HG02938 (cell line): ENCODE results near the gene DDX24.

Experiments used
- ATAC-seq: cut with Tn5 transposase; IDR thresholded peaks from one replicate; pipeline ENCODE4 v1.9.1; 2021; ENCODE audit warnings: mild to moderate bottlenecking, moderate library complexity; ENCODE audit not compliant: unreplicated experiment

The DDX24 gene

GRCh38 chr14:94114589-94115057 lies 33.6 kb upstream of the DDX24 start:
- no peak for ATAC-seq

GRCh38 chr14:94113908-94114588 lies 33.0 kb upstream of the DDX24 start:
- ATAC-seq = no peak

GRCh38 chr14:94113490-94113889 lies 32.5 kb upstream of the DDX24 start:
- no peak for ATAC-seq

GRCh38 chr14:94113073-94113472 lies 32.1 kb upstream of the DDX24 start:
- no peak for ATAC-seq

GRCh38 chr14:94112513-94113063 lies 31.6 kb upstream of the DDX24 start:
- no peak for ATAC-seq

- no peak for ATAC-seq
These were observed 30.5 kb upstream of the DDX24 start for GRCh38 chr14:94111276-94112095.

GRCh38 chr14:94110552-94111181 lies 29.7 kb upstream of the DDX24 start, which contains the start of gene IFI27:
Gene IFI27, plus strand, starts transcription at chr14:94110736.
- no peak for ATAC-seq

- no peak for ATAC-seq
These were observed 28.9 kb upstream of the DDX24 start for GRCh38 chr14:94109915-94110250.

- no peak for ATAC-seq
These were observed 23.7 kb upstream of the DDX24 start for GRCh38 chr14:94104731-94105130.

GRCh38 chr14:94103554-94104150 lies 22.6 kb upstream of the DDX24 start:
- no peak for ATAC-seq

- no peak for ATAC-seq
These were observed 21.9 kb upstream of the DDX24 start for GRCh38 chr14:94102768-94103482.

- no peak for ATAC-seq
These were observed 20.7 kb upstream of the DDX24 start for GRCh38 chr14:94101748-94102147.

- no peak for ATAC-seq
These were observed 19.8 kb upstream of the DDX24 start for GRCh38 chr14:94100847-94101246.

GRCh38 chr14:94099006-94099405 lies 18.0 kb upstream of the DDX24 start:
- ATAC-seq = no peak

- no peak for ATAC-seq
These were observed 17.5 kb upstream of the DDX24 start for GRCh38 chr14:94098326-94098992.

GRCh38 chr14:94097091-94097490 lies 16.1 kb upstream of the DDX24 start:
- no peak for ATAC-seq

- ATAC-seq = no peak
These were observed 12.4 kb upstream of the DDX24 start for GRCh38 chr14:94093418-94093817.

- no peak for ATAC-seq
These were observed 8.5 kb upstream of the DDX24 start for GRCh38 chr14:94089479-94089878.

- ATAC-seq = no peak
These were observed 7.5 kb upstream of the DDX24 start for GRCh38 chr14:94088516-94088915.

GRCh38 chr14:94087891-94088290 lies 6.9 kb upstream of the DDX24 start:
- ATAC-seq = no peak
